SIG-M5 (cell line): ENCODE results near the gene SLC13A4.
"Not testable (repeated sequence)": the region's sequence is repeated elsewhere in the genome, so short reads cannot be mapped to it uniquely, and the experiment has no call there.

Experiments used
- DNase-seq: peaks from one replicate; lab custom pipeline; 2025; lab: John Stamatoyannopoulos, UW

SLC13A4 gene

DNA sequence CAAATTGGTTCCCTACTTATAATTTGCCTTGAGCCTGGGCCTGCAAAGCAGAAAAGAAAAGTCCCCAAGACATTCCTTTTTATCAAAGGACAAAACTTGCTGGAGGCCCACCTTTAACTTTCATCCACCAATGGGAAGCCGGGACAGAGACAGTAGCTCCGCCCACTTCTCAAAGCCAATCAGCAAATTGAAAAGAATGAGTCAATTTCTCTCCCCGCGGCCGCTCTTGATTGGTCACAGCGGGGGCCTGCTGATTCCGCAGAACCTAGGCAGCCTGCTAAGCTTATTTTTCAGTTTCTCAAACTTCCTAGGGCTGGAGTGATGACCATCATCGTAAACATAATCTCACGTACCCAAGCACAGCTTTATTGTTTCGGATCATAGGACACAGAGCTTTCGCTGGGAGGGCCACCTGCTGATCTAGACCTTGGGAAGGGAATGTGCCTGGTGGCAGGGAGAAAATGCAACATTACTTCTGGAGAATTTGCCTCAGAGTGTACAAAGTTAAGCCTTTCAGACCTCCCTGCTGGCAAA lies at the start of gene SLC13A4:
SLC13A4 (minus strand) TSS at position 51 of the 534 bp plus-strand sequence. CDS start 690 bp downstream, outside the sequence.
- no peak for DNase-seq

GRCh38 chr7:135775915-135776314 lies 47.9 kb upstream of the SLC13A4 start:
- DNase-seq: not testable (repeated sequence)

- no peak for DNase-seq
Measured at GRCh38 chr7:135775230-135775629, 47.2 kb upstream of the SLC13A4 start.

DNA sequence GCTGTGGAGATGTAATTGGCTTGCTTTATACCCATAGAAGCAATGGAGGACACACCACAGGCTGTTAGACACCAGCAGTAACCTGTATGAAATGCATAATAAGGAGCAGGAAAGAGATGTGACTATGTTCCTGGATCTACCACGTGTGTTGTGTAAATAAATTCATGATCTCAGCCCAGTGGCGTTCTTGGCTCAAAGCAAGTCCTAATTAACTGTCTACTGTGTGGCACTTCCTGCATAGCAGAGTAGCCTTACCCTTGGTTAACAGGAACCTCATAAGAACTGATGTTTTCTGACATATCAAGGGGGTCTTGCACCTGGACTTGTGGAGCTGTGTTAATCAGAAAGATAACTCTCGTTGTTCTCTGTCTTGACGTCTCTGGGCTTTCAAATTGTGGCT lies 46.3 kb upstream of the SLC13A4 start:
- DNase-seq: no peak

GRCh38 chr7:135773464-135773863 lies 45.5 kb upstream of the SLC13A4 start:
- DNase-seq: no peak

GRCh38 chr7:135772639-135773222 lies 44.7 kb upstream of the SLC13A4 start:
- no peak for DNase-seq

DNA sequence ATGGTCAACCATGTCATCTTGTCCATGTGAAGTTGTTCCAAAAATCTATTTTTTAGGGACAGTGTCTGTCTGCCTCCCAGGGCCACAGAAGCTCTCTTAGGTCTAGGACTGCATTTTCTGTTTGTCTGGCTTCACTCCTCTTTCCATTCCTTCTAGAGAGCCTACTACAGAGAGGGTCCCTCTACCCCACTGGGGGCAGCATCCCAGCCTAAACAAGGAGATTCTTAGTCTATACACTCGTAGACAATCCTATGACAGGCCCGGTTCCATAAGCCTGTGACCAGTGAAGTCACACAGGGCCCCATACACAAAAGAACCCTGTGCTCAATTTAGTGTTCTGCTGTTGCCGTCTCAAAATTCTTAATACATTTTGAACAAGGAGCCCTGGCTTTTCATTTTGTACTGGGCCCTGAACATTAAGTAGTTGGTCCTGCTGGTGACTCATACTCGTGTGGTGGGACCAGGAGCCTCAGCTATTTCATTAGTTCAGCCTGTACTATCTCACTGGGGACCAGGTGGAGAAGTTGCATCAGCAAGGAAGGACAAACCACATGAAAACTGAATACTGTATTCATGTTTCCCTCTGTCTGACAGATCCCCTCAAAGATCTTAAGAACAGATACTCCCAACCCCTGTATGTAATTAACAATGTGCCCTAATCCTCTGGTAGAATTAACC lies 44.1 kb upstream of the SLC13A4 start:
- DNase-seq: no peak

DNA sequence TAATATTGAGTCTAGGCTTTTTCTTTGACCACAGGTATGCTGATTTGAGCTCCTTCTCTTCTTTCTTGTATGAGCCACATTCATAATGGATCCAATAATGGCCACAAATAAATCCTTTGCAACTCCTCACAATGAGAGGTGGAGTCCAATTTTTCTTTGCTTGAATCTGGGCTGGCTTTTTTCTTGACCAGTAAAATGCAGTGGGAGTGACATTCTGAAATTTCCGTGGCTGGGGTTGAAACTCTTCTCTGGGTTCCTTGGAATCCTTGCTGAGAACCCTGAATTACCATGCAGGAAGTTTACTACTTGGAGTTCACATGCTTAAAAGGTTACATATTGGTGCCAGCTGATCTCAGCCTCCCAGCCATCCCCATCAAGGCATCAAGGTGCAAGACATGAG lies 43.1 kb upstream of the SLC13A4 start:
- DNase-seq: no peak

- no peak for DNase-seq
Measured at GRCh38 chr7:135770139-135770710, 42.2 kb upstream of the SLC13A4 start.

DNA sequence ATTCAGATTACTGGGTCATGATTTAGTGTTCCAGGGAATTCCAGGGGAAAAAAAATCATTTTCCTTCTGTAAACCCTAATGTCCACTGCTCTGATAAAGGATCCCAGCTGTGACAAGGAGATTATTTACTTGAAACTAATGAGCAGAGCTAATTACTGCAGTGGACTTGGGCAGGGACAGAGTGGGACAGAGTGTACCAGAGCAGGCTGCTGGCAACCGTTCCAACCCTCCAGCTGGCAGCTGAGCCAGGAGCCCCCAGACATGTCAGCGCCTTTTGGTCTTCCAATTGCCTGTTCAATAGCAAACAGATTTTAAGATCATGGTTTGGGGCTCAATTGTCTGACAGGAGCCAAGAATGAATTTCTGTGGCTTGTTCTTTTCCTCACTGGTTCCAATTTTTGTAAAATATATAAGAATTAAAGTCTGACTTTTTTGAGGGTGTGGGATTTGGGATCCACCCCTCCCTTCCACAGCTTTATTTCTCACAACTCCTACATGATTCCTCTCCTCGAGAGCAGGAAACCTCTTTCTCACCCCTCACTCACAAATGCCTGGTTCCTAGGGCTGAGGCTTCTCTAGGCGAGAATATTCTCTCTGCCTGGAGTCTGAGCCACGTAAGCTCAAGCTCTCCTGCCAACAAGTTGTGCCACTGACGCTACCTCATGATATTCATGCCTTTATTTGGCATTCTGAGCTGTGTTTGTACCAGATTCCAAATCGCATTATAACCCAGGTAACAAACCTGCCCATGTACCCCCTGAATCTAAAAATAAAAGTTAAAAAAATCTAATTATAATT lies 41.2 kb upstream of the SLC13A4 start:
- no peak for DNase-seq

DNA sequence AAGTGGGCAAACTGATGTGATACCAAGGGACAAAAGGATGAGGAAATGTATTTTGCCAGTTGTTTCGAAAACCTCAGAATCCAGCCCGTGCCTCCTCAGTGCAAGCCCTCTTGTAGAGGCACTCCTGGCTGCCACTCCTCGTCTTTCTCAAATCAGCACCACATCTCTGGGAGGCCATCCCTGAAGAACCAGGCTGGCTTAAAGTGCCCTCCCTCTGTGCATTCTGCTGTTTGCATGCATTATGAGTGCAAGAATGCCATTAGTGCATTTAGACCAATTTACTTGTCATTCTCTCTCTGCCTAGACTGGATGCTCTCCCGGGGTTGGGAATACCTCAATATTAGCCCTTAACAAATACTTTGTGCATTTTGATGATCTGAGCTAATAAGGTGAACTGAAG lies 40.5 kb upstream of the SLC13A4 start:
- DNase-seq: no peak

DNA sequence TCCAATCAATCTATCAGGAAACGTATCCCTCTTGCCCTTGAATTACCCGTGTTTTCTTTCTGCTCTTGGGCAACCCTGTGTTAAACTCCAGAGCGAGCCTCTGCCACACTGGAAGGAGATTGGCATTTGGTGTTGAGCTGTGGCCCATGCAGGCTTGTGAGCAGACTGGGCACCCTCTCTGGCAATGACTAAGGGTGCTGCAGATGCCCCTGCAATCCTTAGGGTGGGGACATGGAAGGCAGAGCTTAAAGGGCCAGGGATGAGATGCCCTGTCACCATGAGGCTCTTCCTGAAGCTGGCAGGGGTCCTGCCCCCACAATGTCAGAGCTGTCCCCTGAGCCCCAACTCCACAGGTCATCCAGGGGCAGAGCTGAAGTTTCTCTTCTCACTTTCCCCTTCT lies 40.1 kb upstream of the SLC13A4 start:
- DNase-seq: no peak

DNA sequence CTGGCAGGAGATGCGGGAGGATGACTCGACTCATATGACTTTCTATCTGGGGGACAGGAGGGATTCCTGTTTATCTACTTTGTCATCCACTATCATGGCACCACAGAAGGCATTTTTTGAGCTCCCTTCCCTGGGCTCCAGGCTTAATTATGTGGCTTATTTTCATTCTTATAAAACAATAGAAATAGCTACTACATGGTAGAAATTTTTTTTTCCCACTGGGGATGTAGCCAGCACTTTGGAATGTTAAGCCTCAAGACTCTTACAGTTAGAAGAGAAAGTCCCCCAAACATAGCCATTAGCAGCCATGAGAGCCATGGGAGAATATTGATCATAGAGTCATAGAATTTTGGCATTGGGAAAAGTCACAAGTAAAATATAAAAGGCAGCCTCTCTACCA lies 35.3 kb upstream of the SLC13A4 start:
- no peak for DNase-seq

GRCh38 chr7:135761751-135762488 lies 33.9 kb upstream of the SLC13A4 start:
- DNase-seq: no peak

GRCh38 chr7:135759532-135759931 lies 31.5 kb upstream of the SLC13A4 start:
- DNase-seq: no peak

DNA sequence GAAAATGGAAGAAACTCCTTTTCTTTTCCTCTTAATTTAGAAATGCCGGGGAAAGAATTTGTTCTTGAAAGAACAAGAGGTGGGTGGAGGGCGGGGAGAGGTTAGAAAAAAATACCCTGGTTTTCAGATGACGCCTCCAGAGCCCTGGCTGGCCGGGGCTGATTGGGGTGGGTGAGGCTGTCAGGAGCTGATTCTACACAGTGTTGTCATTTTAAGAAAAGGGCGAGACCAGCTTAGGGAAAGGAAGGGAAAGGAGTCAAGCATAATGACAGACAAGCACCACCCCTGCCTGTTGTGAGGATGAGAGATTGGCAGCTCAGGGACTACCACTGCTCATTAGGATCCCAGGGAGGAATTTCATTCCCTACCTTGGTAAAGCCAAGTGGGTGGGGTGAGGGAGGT lies 30.5 kb upstream of the SLC13A4 start:
- no peak for DNase-seq

GRCh38 chr7:135757719-135758411 lies 29.9 kb upstream of the SLC13A4 start:
- no peak for DNase-seq

DNA sequence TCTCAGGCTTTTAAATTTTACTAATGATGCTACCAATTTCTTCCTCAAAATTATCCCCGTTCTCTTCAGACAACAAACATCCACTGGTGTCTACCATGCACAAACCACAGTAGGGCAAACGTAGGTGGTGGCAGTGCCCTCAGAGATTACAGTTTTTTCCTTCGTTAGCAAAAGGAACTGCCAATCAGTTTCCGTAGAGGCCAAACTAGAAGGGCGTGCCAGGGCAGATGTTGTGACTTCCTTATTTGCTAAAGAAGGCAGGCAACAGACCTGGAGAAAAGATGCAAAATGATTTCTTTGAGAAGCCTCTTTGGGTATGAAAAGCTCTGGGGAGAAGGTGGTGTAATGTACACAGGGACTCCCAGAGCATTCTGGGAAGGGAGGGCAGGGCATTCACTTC lies 28.2 kb upstream of the SLC13A4 start:
- DNase-seq: no peak

- no peak for DNase-seq
Measured at GRCh38 chr7:135755351-135755753, 27.4 kb upstream of the SLC13A4 start.

GRCh38 chr7:135753616-135754413 lies 25.8 kb upstream of the SLC13A4 start:
- DNase-seq: no peak
